ENCODE data around the gene RBM8A.
A peak's percentile ranks its signal among the peaks of the same experiment; 100 is the strongest.

RBM8A gene

GRCh38 chr1:145927063-145927886 is at the start of gene RBM8A:
TSS of gene RBM8A (minus strand) at chr1:145927484. CDS start at chr1:145927426, 58 bp downstream.
- DNase-seq: peak; percentile 99

DNA sequence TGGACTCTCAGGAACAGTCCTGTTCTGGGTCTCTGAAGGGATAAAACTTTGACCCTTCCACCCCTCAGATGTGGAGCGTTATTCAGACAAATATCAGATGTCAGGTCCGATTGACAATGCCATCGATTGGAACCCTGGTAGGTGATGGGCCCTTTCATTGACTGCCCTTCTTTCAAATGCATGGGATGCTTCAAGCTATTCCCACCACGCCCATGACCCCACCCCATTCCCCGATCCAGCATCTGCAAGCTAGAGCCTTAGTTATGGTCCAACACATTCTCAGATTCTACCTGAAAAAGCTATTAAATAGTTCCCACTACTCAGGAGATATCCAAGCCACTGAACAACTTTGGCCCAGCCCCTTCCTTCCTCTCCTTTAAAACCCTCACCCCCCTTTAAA is 49.7 kb upstream of the RBM8A start:
- DNase-seq: no peak

DNA sequence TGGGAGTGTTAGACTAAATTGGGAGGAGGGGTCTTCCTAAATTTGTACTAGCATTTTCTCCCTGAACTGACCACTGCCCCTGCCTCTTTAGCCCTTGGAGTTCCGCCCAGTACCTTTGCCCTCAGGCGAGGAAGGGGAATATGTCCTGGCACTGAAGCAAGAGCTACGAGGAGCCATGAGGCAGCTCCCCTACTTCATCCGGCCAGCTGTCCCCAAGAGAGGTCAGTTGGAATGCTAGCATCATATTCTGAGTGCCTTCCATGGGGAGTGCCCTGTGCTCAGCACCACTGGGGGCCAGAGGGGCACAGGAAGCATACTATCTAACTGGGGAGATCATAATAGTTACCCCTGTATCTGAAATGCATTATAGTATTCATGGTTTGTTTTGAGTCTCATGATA is 47.9 kb upstream of the RBM8A start:
- DNase-seq: no peak

- no peak for DNase-seq
These were observed 47.4 kb upstream of the RBM8A start for GRCh38 chr1:145974721-145975120.

DNA sequence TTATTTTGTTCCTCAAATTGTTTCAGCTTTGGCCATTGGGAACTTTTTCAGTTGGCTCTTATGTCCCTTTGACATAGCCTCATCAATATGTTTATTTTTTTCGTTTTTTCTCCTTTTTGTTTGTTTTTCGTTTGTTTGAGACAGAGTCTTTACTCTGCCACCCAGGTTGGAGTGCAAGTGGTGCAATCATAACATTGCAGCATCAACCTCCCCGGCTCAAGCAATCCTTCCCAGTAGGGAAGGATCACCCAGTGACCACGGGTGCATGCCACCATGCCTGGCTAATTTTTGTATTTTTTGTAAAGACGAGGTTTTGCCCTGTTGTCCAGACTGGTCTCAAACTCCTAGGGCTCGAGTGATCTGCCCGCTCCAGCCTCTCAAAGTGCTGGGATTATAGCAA is 45.3 kb upstream of the RBM8A start:
- DNase-seq: no peak

GRCh38 chr1:145967288-145967687 is 40.0 kb upstream of the RBM8A start:
- DNase-seq: no peak

DNA sequence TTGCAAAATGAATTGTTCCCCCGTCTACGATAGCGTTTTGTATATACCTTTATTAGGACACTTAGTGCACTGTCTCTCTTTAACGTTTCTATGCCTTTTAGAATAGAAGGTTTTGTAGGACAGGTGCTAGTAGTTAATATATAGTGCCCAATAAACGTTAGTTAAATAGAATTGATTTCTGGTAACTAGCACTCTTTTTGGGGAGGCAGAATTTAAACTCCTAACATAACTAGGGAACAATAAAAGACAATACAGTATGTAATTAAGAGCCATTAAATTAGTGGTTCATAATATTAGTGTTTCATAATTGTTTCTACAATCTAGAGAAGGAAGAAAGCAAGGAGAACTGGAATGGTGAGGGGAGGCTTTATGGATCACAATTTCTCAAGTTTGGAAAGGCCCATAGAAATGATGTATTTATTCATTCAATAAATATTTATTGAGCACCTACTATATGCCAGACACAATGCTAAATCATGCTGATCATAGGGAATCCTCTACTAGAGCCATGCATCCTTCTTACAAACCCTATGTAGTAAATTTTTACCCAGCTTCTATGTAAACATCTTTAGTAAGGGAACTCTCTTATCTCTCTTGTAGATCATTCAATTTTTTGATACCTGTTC is 37.9 kb upstream of the RBM8A start:
- DNase-seq: no peak

DNA sequence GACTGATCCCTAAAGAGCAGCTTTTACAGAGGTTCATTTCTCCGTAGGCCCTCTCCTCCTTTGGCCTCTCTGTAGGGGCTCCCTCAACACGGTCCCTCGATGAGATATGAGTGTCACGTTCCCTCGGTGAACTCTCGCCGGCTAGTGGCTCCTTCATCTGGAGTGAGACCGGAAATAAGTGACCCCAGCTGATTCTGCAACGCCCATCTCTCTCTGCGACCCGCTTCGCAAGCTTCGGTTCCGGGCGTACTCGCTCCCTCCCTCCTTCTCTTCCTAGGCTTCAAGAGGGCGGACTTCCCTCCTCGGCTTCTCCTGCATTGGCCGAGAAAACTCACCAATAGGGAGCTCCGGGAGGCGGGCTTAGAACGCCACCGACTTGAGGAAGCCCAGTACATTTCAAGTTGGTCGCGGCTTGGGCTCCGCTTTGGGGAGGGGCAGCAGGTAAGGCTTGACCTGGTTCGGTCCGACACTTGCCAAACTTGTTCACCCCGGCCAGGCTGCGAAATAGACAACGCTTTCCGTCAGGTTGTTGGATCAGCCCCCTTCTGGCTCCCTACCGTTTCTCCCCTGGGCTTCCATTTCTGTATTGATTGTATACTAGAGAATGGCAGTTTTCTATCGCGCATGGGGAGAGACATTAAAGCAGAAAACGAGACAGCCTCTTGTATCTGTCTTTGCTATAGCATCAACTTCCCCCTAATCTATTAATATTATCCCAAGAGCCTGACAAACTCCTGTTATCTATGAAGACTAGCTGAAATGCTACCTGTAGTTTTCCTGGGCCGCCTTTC is 37.2 kb upstream of the RBM8A start, which contains the start of the genes ANKRD34A and POLR3GL:
ANKRD34A (minus strand) TSS at position 248 of the 791 bp plus-strand sequence. CDS start 2,816 bp downstream, outside the sequence.
POLR3GL (plus strand) TSS at position 363 of the 791 bp plus-strand sequence. CDS start 10,176 bp downstream, outside the sequence.
- DNase-seq: peak; percentile 84 to 91

GRCh38 chr1:145963265-145964019 is 36.2 kb upstream of the RBM8A start:
- DNase-seq: no peak

DNA sequence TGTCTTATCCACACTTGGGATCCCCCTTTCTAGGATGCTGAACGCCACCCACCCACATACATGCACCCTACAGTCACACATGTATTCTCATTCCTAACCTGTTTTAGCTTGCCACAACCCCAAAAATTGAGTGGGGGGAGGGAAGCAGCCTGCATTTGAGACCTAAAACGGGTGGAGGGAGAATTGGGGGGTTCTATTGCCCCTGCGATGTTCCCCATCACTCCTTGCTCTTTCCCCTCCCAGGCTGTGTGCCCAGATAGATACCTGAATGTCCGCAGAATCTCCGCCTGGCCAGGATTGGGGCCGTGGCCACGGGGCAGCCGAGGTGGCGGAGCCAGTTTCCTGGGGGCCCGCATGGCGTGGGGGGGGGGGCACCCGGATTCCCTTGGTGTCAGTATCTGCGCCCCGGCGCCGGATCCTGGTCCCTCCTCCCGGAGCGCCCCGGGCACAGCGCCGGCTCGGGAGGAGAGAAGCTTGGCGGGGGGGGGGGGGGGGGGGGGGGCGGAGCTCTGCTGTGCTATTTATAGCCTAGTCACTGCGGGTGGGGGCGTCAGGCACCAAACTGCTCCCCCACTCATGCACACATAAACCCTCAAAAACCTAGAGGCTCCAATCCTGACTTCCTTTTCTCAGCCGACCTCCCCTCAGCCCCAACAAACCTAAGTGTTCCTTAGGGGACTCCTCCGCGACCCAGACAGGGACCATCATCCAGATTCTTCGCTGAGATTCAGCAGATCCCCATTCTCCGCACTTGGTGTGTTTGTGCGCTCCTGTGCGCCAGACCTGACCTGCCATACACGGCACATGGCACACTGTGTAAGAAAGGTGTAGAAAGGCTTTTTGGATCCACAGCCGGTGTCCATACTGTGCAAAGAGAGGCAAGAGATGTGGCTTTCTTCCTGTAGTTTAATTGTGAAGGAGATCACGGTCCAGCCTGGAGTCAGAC is 35.1 kb upstream of the RBM8A start:
- DNase-seq: no peak

DNA sequence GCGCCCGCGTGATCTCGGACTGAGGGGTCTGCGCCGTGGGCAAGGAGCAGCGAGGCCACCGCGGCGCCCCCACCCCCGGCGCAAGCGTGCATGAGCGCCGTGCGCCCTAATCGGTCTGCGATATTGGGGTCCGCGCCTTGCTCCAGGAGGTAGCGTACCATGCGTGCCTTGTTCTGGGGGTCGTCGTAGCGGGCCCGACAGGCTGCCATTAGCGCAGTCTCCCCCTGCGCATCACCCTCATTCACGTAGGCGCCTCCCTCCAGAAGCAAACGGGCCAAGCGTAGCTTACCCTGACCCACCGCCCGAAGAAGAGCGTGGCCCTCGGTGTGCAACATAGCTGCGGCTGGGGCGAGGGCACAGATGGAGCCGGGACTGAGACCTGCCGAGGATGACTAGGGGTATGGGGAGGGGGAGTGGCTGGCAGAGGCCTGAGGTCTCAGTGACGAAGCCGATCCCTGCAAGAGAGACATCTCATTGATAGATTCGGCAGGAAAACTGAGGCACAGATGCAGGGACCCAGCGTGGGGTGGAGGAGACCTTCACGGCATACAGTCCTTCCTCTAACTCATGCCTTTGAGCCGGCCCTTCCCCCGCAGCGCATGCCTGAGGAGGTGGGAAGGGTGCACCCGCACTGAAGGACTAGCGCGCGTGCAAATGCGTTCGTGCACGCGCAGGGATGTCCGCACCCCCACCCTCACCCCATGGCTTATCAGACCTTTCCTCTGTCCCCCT is 34.3 kb upstream of the RBM8A start:
- DNase-seq: no peak

- DNase-seq: no peak
These were observed 33.8 kb upstream of the RBM8A start for GRCh38 chr1:145961109-145961424.

DNA sequence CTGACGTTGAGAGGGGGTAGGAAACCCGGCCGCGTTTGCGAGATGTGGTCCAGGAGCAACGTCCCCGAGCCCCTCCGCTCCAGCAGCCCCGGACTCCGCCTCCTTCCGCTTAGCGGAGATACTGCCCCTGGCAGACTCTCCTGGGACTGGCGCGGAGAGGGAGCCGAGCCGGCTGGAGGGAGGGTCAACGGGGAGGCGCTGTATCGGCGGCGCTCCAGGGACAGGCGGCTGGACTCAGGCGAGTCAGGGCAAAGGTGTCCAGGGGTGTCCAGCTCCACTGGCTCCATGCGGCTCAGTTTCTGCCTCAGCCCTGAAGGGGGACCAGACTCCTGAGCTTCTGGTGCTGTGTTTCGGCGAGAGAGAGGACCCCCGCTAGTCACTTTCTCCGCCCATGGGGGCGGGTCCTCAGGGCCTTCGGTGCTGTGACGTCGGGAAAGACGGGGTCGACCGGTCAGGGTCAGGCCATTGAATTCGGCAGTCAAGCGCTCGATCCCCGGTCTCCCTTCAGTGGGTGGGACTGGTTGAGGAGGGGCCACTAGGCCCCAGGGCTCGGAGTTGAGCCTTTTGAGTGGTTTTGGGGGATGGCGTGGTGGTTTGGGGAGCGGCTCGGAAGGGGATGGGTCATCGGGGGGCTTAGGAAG is 33.3 kb upstream of the RBM8A start:
- peak; percentile 30 to 32 for DNase-seq

- no peak for DNase-seq
These were observed 32.7 kb upstream of the RBM8A start for GRCh38 chr1:145959957-145960467.

- no peak for DNase-seq
These were observed 32.0 kb upstream of the RBM8A start for GRCh38 chr1:145959333-145959732.

DNA sequence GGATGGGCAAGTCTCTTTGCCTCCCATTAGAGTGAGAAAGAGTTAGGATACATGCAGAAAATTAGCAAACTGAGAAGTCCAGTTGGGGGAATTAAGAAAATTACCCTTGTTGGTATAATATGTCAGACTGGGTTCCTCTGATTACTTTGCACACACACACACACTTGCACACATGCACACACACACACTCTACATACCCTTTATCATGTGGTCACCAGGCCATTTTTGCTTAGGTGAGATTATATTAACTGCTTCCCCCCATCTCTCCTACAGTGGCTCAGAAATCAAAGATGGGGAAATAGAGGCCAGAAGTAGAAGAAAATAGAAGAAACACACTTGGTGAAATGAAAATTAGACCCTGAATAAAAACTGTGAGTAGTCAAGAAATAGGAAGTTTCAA is 31.4 kb upstream of the RBM8A start:
- no peak for DNase-seq

- peak; percentile 94 to 95 for DNase-seq
These were observed 30.4 kb upstream of the RBM8A start, which contains the start of gene LIX1L for GRCh38 chr1:145957443-145958319. TSS of gene LIX1L (minus strand) at chr1:145958017. CDS start at chr1:145957927, 90 bp downstream.

DNA sequence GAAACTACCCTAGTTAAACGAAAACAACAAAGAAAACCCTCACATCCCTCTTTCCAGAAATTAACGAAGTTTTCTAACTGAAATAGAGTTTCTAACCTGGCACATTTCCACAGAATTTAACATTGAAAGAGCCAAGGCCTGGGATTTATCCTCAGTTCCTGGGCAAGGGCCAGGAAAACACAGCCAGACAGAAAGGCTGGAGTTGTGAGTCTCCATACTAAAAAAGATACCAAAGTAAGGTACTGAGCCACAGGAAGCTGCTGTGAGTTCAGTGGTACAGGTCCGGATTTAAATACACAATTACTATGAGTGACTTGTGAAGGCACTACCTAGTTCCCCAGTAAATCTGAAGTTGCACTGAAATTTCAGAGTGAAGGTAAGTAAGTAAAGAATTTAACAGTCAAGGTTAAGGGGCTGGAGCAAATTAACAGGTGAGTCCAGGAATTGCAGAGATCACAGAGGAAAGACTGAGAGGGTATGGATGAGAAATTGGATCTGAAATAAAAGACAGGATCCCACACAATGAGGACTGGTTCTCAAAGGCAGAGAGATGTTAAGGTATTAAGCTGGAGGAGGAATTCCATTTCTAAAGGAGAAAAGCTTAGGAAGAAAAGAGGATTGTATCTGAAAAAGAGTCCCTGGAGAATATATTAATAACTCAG is 29.6 kb upstream of the RBM8A start:
- DNase-seq: no peak

Data from AML-193 (cell line).